GM15510 (cell line): Measurements from ENCODE around the gene RNF152.

Experiments
- POLR2A ChIP-seq: IDR thresholded peaks from 3 replicates; pipeline ENCODE4 v1.6.1; 2011; ENCODE audit warnings: borderline replicate concordance; ENCODE audit not compliant: insufficient read length; ENCODE audit errors: extremely low read depth

The RNF152 gene

DNA sequence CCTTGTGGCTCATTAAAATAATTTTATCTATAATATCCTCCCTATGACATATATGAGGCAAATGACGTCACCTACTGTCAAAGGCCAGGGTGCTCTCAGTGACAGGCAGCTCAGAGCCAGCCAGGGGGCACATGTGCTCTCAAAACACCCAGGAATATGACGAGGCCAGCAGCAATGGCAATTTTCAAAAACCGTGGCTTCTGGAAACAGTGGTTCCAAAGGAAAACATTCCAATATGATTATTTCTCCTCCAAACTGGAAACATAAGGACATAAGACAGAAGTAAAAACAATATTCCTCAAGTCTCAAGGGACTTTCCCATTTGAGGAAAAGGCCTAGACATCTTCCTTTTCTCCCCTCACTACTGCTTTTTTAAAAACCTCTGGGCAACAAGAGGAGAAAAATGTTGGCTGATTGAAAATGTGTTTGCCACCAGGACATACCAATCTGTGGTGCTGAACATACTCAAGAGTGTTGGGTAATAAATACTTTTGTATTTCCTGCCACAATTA, 40.8 kb downstream of the RNF152 start:
- no peak for TF ChIP-seq POLR2A

DNA sequence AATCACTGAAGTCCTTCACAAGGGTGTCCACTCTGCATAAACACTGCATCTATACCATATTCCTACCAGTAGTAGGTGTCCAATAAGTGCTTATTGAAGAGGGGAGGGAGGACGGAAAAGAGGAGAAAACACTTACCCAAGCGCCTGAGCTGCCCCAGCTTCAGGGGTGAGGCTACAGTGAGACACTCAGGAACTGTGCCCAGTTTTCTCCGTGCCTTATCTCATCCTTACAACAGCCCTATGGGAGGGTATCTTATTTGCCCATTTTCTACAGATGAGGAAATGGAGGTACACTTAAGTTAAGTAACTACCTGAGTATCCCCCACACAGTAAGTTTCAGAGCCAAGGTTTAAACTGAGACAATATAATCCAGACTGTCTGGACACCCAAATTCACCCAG, 41.5 kb downstream of the RNF152 start:
- TF ChIP-seq POLR2A, result no peak

DNA sequence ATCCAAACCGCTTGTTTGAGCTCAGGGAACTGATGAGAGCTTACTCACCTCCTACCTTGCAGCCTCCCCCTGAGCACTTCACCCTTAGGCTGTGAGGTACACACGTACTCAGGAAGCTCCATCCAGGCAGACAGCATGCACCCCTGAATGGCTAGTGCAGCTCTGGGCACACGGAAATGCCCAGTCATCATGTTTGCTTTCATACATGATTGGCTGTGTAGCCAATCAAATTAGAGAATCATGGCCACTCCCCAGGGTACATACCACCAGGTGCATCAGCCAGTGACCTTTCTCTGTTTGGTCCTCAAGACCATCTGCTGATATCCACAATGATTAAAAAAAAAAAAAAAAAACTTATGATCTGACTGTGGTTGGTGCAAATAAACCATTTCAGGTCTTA, 42.1 kb downstream of the RNF152 start:
- TF ChIP-seq POLR2A, result no peak

DNA sequence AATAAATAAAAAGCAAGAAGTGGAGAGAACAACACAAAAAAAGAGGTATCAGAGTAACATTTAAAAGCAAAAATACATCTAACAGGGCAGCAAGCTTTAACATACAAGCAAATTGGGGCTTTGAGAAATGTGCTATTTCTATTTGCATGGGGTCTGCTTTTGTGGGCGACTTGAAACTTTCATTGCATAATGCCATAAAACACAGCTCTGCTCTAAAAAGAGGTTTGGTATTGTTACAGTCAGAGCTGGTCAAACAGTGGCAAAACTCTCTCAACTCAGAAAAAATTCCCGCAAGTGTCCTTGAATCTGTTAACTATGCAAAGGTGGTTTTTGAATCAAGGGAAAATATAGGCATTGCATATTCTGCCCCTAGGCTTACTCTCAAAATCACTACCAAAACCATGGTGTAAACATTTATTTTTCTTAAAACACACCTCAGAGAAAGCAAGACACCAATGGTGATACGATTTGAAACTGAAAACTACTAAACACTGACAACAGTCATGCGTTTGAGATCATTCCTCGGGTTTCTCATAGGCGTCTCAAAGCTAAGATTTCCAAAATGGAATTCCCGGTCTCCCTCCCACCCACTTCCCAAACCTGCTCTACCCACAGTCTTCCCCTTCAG, 45.5 kb downstream of the RNF152 start:
- TF ChIP-seq POLR2A, result no peak

DNA sequence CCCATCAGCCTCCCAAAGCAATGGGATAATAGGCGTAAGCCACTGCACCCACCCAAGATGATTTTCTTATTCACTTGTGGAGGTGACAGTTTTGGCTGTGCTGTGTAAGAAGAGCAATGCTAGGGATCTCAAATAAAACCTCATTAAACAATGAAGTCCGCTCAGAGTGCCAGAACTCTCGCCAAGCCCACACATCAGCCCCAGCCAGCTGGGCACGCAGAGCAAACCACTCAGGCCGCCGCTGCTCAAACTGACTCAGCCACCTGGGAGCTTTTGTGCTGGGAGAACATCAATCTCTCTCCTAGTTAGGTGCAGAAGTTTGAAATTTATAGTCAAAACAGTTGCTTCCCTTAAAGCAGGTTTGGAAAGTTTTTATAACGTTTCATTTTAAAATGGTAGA, 47.6 kb downstream of the RNF152 start:
- no peak for TF ChIP-seq POLR2A

DNA sequence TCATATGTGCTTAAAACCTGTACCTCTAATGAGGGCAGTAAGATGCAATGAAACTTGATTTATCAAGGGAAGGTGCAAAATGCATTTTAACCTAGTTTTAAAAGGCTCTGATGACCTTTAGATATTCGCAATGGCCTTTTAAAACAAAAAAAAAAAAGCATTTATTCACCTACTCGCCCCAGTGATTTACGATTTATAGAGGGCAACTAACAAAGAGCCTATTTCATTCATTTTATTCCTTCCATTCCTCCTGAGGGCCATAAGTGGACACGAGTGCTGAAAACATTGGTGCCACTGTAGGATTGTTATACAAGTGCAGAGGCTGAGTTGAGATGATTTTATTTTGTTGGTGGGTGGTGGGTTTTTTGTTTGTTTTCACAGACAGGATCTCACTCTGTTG, 48.1 kb downstream of the RNF152 start:
- no peak for TF ChIP-seq POLR2A

DNA sequence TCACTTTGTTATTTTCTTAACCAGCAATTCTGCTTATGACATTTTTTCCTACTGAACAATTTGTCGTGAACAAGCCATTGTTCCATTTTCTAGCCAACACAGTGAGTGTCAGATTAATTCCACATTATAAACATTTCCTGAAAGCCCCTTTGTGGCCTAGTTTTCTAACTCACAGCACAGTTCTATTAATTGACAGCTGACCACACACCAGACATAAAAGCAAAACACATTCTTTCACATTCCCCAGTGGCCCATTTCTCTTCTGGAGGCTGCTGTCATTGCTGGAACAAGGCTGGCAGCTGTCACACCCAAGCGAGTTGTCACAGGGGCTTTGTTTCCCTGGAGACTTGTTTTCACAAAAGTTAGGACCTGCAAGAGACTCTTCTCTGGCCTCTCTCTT, 50.7 kb downstream of the RNF152 start:
- no peak for TF ChIP-seq POLR2A

DNA sequence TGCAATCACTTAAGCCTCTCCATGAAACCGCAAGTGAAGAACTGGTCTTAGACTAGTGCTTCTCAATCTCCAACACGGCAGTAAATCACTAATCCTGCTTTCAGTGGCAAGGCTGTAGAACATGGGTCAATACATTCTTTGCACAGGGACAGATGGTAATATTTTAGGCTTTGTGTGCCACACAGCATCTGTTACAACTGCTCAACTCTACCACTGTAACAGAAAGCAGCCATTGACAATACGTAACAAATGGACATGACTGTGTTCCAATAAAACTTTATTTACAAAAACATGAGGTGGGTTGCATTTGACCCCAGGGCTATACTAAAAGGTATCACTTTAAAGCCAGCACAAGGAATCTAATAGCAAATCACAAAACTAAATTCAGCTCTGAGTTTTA, 51.1 kb downstream of the RNF152 start:
- TF ChIP-seq POLR2A, result no peak

DNA sequence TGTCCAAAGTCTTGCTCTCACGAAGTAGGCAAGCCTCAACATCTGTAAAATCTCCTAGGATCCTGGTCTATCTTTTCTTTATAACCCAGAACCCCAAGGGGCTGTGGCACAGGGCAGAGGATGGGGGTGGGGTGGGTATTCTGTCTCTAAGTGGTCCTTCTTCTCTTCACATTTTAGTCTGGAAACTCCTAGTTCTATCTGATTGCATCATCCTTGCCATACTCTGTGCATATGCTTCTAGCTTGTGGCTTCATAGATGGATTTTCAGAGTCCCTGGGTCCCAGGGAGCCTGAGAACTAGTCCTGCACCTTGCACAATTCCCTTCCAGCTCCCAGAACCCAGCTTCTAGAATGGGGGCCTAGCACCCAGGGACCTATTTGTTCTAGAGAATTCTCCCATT, 52.5 kb downstream of the RNF152 start:
- no peak for TF ChIP-seq POLR2A

DNA sequence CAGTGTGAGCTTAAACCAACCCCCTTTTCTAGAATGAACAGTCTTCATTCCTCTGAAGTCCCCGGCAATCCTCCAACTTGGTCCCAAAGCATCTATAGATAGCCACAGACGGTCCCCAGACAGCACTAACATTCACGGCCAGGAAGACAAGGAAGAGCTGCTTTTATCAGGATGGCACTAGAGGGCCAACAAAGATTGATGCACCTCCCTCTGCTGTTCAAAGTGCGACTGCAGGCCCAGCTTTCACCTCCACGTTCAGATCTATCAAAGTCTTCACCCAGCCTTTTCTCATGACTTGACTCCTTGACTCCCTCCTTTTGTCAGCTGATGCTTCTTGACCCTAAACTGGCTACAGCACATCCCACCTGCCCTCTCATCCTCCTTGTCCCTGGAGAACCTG, 54.3 kb downstream of the RNF152 start:
- TF ChIP-seq POLR2A, result no peak

DNA sequence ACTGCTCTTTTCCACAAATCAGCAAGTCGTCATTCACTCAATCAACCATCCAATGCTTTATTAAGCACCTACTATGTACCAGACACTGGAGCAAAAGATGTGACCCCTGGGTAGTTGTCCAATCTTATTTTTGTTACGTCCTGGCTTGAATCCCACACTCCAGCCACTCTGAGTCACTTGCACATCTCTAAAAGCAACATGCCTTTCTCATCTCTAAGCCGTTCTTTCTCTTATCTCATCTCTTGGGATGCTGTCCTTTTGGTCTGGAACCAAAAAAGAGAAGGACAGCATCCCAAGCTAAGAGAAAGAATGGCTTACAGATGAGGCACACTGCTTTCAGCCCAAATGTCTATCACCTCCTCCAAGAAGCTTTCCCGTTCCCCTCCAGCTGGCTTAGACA, 58.8 kb downstream of the RNF152 start:
- TF ChIP-seq POLR2A, result no peak

DNA sequence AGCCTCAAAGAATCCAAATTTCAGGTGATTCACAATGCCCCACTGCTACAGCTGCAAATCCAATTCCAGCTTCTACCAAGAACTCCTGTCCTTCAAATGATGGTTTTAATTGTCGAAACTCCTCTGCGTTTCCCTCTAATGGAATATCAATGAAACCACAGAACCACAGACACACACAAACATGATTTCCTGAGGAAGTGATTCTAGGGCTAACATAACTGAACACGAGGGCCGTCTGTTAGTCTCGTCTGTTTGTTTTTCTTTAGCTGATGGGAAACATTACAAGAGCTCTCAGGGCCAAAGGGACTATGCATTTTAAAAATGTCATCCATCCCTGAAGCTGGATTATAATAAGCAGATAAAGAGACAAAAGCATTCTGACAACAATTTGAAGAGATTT, 59.4 kb downstream of the RNF152 start:
- no peak for TF ChIP-seq POLR2A

DNA sequence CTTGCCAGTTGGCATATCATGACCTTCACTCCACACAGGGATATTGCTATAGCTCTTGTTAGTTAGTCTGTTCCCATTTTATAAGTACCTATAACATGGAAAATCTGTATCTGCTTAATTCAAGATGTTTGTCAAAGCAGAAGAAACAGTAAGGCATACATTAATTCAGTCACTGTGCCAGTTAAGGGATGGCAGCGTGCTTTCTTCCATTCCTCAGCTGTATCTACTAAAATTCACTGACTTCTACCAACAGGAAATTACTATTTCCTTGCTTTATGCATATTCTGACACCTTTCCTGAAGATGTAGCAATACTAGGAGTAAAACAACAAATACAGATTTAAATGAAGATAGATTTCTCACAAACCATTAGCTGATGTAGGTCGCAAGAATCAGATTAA, 59.9 kb downstream of the RNF152 start:
- no peak for TF ChIP-seq POLR2A

DNA sequence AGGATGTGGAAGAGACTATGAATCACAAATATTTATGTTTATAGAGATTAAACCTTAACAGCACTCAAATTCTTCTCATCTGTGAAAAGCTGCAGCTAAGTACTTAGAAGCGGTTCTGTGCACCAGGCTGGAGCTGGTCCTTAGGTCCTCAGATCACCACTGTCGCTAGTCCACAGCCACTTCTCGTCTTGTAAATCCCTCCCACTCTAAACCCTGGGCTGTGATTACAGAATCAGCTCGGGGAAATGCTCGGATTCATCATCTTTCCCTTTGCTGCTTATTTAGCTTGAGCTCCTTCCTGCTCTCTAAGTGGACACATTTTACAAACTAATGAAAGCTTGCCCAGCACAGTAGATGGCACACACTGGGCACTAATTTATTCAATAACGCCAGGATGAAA, 61.7 kb downstream of the RNF152 start:
- no peak for TF ChIP-seq POLR2A

DNA sequence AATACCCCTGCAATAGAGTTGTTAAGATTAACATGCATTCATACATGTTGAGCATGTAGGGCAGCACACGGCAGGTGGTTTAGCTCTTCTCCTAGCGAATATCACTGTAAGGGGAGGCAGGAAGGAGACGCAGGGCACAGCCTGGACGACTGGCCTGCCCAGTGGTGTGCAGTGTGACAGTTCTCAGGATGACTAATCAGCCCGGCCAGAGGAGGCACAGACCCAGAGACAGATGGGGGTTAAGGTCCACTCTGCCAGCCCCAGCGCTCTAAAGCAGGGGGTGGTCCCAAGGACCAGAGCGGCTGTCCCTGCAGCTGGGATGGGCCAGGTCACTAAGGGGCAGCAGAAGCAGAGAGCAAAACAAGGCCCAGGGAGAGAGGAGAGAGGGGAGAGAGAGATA, 63.7 kb downstream of the RNF152 start:
- TF ChIP-seq POLR2A, result no peak

DNA sequence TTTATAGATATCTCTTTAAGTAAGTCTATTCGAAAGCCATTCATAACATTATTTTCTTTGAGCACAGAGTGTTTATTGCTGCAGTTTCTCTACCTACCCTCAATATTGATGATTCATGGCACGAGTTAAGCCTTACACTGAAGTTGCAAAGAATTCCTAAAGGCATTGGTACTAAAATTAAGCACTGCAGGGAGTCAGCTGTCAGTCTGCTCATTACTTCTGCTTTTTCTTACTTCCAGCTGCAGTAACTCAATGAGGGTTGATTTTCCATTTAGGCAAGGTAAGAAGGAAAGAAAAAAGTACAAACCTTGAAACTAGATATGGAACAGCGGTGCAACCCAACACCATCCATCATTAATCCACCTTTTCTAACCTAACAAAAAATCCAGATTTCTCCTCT, 65.2 kb downstream of the RNF152 start:
- TF ChIP-seq POLR2A, result no peak

DNA sequence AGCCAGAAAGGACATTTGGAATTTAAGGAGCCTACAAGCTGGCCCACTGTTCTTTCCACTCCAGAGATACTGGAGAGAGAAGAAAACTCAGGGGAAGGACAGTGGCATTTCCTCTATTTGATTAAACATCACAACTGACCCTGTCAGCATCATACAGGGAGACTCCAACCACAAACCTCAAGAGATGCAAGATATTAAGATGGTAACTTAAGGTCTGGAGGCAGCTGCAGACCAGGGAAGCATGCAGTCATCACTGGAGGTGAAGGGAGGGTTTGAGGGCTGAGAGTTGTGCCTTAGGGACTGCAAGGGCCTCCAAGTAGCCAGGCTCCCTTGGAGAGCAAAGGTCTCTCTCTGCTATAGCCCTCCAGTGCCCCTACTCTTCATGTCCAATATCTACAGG, 67.4 kb downstream of the RNF152 start:
- no peak for TF ChIP-seq POLR2A

DNA sequence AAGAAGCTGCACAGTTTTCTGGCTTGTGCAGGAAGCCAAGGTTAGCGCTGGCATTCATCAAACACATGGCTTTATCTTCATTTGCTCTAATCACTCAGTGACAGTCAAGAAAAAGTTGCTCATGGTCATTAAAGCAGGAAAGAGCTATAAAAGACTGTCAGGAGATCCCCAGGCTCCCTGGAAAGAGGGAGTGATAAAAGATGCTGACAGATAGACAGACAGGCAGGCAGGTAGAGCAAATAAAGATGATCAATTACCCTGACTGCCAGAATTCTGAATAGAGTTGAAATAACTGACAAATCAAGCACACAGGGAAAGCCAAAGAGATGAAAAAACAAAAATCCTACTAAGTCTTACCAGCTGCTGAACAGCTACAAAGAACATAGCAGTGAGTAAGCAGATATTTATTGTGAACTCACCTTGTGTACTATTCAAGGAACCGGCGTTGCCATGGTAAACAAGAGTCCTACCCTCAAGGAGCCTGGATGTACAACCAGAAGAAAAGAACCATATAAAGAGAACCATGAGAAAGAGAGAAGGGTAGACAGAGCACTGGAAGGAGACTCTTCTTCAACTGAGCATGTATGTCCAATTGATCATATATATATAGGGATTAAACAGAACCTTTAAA, 68.0 kb downstream of the RNF152 start:
- no peak for TF ChIP-seq POLR2A

DNA sequence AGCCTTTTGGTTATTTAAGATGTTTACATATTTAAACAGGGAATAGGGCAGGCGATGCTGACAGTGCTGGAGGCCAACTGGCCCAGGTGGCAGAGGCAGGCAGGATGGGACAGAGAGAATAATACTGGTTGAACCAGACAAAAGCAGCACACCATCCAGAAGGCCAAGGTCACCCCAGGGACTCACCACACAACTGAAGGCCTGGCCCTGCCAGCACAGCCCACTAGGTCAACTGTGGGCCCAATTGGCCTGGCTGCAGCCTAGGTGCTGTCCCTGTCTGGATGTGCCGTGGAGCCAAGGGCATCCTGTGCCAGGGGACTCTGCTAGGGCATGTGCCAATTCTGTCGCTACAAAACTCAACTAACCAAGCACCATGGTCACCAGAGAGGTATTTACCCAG, 69.2 kb downstream of the RNF152 start:
- no peak for TF ChIP-seq POLR2A
